DOHH2 (cell line): ENCODE measurements around the gene RLN3.

Experiments used
- CTCF ChIP-seq: fragments of 200-600 bp; sonication (generic); IDR thresholded peaks from one replicate; pipeline ENCODE4 v1.5.1; 2014; ENCODE audit warnings: antibody characterized with exemption, mild to moderate bottlenecking, low read depth, low read length; ENCODE audit not compliant: poor library complexity, severe bottlenecking
- EZH2phosphoT487 ChIP-seq: fragments of 200-600 bp; sonication (generic); IDR thresholded peaks from 2 replicates; pipeline ENCODE4 v1.6.1; 2017; ENCODE audit warnings: borderline replicate concordance, mild to moderate bottlenecking, antibody characterized with exemption, low read length, moderate library complexity, mixed read lengths

- TF ChIP-seq CTCF (no peak), EZH2phosphoT487 (no peak)
Measured at GRCh38 chr19:14006766-14007562, 21.0 kb upstream of the RLN3 start.
